HG03097 (cell line): ENCODE measurements around the gene MRPL11.

Experiments
- ATAC-seq: cut with Tn5 transposase; IDR thresholded peaks from one replicate; pipeline ENCODE4 v1.9.1; 2021; ENCODE audit not compliant: unreplicated experiment, low FRiP score

Gene MRPL11

DNA sequence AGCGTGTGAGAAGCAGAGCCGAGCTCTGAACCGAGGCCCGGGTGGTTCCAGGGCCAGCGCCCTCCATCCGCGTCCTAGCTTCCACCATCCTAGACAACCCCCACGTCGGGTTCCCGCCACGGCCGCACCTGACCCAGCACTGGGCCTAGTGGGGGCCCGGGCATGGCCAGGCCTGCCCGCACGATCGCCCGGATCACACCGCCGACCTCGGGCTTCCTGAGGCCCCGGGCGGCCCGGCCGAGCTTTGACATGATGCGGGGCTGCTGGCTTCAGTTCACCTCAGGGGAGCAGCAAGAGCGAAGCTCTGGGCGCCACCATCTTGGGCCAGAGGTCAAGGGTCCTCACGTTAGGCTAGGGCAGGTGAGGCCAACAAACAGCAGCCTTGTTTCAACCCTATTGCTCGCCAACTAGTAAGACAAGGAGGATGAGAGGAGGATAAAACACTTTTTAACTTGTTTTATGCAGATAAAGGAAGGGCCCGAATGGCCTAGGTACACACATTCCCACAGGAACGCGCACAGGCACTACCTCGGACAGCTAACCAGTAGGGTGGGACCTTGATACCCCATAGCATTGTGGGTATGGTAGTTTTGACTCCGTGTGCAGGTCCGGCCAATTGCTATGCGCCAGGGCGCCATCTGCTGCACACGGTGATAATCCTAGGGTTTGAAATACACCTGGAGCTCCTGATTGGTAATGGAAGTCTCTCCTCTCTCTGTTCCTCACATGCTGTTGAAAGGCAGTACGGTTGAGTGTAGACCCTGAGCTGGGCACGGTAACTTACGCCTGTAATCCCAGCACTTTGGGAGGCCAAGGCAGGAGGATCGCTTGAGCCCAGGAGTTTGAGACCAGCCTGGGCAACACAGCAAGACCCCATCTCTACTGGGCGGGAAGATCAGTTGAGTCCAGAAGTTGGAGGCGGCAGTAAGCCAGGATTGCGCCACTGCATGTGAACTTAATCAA lies at the start of gene MRPL11:
Gene MRPL11 (minus strand): TSS at position 345 of the 963 bp plus-strand sequence. CDS start 94 bp downstream, at position 251.
- ATAC-seq: peak; percentile 83

DNA sequence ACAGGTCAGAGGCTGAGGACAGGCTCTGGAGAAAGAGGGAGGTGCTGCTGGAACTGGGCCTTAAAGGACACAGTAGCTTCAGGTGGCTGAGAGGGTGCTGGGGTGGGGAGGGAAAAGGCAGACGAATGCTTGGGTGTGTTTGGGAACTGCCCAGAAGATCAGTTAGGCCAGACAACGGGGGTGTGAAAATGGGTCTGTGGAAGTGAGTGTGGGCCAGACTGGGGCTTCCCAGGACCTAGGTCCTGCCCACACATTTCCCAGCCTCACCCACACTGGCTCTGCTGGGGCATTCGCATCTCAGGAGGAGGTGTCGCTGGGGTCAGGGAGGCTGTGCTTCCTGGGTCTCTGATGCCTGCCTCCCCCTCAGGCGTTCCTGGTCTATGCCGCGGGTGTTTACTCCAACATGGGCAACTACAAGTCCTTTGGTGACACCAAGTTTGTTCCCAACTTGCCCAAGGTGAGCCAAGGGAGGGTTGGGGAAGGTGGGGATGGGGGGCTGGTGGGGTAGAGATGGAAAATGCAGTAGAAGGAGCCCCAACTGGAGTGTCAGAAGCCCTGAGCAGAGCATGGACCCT lies 46.2 kb upstream of the MRPL11 start:
- no peak for ATAC-seq

DNA sequence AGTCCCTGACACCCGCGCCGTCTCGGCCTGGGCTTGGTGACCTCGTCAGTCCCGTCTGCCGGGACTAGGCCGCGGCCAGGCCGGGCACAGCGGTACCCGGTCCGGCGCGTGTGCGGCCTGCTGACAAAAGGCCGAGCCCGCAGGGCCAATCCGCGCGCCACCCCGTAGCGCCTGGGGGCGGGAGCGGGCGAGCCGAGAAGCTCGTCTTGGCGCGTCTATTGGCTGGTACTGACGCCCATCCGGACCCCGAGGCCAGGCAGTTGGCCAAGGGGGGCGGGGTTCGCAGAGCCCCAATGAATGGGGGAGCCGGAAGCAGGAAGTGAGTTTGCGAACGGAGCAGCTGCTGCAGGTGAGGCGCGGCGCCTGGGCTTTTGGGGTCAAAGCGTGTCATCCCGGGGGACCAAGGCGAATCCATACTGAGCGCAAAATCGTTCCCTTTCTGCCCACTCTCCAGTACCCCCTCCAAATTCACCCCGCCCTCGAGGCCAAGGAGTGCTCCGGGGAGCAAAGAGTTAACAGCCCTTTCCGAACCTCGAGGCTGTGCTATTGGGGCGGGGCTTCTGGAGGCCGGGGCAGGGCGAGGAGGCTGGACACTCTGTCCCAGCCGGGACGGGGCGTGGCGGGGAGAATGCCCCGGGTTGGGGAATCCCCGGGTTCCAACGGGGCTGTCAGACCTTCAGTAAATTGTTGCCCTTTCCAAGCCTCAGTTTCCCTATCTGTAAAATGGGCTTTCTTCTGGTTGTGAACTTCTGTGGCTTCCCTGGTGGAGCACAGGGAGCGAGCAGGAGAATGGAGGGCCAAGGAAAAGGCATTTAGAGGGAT lies 41.7 kb upstream of the MRPL11 start, which contains the start of gene DPP3:
Gene DPP3 (plus strand): TSS at position 318 of the 822 bp plus-strand sequence. CDS start 1,767 bp downstream, outside the sequence.
- ATAC-seq: peak; percentile 79

DNA sequence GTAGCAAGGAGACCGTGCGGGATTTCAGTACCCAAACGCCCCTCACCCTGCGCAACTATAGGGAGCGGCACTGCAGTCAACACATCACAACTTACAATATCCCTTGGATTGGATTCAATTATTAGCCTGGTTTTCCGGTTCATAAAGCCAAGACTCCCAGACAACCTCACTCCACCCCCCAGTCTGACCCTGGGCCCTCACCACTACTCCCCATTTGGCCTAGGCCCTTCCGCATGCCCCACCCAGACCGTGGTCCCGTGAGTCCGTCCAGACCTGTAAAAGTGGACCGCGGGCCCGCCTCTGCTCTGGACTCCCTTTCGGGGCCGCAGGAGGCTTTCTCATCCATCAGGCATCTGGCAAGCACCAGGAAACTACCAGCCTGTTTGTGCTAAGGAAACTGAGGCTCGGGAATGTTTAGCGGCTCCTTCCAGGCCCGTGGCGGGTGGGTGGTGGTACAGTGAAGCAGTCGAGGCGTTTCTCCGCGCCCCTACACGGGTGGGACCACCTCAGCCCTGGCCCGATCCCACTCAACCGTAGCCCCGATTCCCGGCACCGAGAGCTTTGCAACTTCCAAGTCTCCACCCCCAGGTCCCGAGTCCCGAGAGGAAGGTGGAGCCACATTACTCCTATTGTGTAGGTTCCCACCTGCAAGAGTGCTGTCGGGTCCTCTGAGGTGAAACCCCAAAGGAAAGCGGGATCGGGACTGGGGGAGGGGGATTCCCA lies 40.9 kb upstream of the MRPL11 start:
- ATAC-seq: peak; percentile 9

DNA sequence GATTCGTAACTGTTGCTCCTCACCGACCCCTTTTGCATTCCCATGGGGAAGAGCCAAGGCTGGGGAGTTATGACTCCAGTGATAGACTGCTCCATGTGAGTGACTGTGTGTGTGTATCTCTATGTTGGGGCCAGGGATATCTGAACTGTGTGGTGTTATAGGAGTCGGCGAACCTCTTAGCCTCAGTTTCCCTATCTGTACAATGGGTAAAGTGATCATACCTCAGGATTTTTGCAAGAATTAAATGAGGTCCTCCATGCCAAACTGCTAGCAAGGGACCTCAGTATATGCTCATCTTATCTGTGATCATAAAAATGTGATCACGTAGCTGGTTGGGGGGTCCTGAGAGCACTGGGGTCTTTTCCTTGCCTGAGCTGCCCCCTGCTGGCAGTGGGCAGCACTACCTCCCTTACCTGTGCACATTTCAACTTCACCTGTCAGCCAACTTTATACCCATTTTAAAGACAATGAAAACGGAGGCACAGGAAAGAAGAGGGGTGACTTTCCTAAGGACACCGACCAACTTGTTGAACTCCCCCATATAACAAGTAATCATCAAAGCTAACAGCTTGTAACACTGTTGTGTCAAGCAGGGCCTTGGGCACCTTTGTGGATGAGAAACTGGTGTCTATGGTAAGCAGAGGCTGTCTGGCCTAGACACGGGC lies 40.2 kb upstream of the MRPL11 start:
- ATAC-seq: no peak

DNA sequence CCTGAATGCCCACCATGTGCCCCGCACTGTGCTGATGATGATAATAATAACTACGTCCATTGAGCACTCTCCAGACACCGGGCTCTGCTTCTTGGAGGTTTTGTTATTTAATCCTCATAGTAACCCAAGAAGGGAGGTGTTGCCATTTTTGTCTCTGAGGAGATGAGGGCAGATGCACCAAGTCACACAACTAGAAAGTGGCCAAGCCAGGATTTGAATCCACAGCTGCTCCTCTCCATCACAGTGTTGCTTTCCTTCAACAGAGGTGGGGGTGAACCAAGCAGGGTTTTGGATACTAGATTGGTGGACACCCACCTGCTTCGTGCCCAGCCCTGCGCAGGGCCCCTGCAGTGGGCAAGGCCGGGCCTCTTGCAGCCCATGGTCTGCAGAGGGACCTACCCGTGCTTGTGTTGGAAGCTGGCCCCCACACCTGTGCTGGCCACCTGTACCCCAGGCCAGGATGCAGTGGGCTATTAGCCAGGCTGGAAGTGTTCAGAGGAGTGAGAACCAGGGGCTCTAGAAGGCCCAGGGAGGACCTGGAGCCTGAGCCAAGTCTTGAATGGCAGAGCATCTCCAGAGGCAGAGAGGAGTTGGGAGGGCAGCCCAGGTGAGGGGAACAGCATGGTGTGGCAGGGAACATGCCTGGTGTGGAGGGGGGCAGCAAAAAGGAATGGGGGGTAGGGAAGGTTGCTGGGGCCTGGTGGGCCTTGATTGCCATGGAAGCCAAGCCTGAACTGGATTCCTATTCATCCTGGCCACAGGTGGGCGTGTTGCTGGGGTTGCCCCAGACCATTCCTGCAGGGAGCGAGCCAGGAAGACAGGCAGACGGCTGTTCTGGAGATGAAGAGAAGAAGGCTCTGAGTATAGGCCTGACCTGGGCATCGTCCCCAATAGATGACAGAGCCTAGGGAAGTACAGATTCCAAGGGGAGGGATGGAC lies 38.9 kb upstream of the MRPL11 start:
- ATAC-seq: no peak

DNA sequence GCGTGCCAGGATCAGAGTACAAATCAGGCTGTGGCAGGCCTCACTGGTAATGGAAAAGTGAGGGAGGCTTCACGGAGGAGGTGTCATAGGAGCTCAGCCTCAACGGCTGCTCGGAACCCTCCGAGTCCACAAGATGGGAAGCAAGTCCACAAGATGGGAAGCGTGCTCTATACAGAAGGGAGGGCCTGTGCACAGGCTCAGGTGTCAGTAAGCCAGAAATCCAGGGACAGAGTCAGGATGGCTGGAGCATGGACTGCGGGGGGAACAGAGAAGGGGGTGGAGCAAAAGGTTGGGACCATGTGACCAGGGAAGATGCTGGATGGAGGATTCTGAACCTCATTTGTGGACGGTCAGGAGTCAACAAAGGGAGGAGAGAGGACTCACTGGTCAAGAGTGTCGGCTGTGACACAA lies 38.2 kb upstream of the MRPL11 start:
- ATAC-seq: no peak

DNA sequence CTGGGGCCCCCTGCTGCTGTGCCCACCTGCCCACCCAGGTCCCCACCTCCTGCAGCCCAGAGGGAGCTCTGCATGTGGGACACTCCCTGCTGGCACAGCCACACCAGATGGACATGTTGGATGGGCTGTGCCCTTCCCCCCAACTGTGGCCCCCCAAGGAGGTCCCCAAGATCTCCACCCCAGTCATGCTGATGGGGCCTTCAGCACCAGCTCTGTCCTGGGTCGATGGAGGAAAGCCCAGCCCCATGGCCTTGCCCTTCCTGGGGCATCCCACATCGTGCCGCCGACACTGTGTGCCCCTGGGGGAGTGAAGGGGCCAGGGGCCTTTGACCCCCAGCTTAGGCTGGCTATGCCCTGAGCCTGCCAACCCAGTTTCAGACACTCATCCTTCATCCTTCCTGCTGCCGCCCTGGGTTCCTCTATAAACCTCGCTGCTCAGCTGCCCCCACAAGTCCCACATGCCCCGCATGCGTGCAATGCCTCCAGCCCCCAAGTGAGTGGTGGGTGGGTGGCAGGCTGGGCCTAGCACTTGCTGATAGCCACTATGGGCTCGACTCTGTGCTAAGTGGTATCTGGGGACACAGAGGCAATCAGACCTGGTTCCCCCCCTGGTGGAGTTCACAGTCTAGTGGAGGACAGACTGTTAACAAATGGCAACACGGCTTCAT lies 37.7 kb upstream of the MRPL11 start:
- no peak for ATAC-seq

DNA sequence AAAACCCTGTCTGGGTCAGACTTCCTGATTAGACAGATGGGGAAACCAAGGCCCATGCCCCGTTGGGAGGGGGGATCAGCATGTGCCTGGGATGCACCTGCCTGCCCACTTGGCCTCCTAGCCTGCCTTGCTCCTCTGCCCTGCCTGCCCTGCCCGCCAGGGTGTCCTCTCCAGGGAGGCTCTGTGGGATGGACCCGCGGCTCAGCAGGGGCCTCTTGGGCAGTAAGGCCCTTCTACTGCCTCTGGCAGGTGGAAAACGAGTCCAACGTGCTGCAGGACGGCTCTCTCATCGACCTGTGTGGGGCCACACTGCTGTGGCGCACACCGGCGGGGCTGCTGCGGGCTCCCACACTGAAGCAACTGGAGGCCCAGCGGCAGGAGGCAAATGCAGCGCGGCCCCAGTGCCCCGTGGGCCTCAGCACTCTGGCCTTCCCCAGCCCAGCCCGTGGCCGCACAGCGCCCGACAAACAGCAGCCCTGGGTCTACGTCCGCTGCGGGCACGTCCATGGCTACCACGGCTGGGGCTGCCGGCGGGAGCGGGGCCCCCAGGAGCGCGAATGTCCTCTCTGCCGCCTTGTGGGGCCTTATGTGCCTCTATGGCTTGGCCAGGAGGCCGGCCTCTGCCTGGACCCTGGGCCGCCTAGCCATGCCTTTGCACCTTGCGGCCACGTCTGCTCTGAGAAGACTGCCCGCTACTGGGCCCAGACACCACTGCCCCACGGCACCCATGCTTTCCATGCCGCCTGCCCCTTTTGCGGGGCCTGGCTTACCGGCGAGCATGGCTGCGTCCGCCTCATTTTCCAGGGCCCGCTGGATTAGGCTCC lies 36.9 kb upstream of the MRPL11 start:
- no peak for ATAC-seq

DNA sequence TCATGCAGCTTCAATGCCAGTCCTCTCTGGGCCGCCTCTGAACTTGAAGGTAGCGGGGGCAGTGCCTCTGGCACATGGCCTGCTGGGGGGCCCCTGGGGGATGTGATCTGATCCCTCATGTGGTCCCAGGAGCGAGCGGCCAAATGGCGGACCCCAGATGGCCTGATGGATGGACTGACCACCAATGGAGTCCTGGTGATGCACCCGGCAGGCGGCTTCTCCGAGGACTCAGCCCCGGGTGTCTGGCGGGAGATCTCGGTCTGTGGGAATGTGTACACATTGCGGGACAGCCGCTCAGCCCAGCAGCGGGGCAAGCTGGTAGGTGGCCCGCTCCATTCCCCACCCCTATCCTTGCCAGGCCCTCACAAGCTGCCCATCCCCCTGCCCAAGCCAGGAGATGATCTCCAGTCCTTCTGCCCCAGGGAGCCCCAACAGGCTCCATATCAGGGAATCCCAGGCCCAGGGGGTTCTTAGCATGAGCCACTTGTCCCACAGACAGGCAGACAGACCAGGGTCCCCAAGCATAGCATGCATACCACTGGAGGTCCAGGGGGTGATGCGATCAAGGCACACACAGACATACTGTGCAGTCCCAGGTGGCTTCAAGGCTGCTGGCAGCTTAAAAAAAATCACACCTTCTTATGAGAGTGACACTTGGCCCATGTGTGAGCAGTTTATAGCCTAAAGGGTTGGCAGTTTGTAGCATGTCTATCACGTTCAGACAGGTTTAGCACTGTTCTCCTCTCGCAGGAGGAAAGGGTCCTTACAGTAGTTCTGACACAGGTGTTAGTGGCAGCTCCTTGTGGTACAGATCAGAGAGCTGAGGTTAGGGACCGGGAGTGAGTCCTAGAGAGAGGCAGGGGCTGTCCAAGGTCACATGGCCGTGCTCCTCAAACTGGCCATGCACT lies 35.2 kb upstream of the MRPL11 start:
- ATAC-seq: no peak

DNA sequence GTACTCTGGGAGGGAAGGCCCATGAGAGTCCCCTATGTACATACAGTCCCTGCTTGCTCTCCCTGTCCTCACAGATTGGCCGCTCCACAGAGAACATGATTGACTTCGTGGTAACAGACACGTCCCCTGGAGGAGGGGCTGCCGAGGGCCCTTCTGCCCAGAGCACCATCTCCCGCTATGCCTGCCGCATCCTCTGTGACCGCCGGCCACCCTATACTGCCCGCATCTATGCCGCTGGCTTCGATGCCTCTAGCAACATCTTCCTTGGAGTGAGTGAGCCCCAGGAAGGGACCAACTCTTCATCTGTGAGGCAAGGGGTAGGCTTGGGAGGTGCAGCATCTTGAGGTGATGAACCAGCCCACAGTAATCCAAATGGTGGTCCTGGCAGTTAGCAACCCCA lies 34.5 kb upstream of the MRPL11 start:
- no peak for ATAC-seq

DNA sequence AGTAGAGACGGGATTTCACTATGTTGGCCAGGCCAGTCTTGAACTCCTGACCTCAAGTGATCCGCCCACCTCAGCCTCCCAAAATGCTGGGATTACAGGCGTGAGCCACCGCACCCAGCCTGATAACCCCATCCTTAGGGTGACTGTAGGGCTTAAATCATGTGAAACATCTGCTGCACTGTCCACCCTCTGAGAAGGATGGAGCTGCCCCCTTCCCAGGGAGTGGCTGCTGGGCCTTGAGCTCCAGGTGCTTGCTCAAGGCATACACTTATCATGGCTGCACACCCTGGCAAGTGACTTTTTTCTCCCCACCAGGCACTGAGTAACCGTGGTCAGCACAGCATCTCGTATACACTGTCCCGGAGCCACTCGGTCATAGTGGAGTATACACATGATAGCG lies 33.4 kb upstream of the MRPL11 start:
- ATAC-seq: no peak

DNA sequence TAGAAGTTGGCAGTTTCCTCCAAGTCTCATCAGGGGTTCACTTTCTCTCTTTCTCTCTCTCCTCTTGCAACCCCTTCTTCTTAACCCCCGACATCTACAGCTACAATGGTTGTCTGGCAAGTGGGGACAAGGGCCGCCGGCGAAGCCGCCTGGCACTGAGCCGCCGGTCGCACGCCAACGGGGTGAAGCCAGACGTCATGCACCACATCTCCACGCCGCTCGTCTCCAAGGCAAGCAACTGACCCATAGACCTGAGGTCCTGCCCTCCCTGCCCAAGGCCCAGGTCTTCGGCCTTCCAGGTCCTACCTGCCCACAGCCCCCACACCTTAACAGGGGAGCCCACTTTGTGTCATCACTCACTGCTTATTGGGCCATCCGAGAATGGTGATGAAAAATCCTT lies 32.5 kb upstream of the MRPL11 start:
- ATAC-seq: no peak

DNA sequence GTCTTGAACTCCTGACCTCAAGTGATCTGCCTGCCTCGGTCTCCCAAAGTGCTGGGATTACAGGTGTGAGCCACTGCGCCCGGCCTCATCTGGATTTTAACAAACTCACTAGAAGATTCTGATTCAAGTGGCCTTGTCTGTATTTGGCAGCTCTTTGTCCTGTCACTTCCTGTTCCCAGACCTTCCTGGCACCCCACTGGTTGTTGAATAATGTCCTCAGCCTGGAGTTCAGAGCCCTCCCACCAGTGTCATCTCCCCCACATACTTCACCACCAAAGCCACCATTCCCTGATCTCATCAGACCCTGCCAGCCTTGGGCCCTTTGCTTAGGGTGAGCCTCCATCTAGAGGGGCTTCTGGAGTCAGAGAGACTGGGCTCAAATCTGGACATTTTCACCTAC lies 31.4 kb upstream of the MRPL11 start:
- ATAC-seq: no peak

DNA sequence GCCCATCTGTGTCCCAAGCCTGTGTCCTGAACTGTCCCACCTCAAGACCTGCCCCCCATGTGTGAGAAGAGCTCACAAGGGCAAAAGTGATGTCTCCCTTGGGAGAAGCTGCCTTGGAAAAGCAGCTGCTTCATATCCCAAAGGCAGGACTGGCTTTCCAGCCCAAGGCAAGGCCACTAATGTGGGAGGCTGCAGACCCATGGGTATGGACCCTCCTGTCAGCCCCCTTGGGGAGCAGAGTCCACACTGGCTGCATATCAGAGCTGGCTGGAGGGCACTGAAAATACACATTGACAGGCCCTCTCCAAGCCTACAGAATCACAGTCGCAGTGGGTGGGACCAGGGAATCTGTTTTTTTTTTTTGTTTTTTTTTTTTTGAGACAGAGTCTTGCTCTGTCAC lies 30.8 kb upstream of the MRPL11 start:
- no peak for ATAC-seq

DNA sequence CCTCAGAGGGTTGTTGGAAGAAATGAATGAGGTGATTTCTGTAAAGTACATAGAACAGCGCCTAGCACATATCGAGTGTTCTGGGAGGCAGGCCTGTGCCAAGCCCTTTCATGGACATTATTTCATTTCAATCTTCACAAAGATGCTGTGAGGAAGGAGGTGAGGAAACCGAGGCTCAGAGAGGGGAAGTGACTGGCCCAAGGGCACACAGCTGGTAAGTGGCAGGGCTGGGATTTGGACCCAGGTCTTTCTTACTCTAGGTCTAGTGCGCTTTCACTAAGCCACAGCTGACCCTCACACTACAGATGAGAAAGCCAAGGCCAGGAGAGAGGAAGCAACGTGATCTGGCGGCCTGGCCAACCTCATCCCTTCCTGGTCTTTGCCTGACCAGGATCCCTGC lies 30.0 kb upstream of the MRPL11 start:
- ATAC-seq: no peak
